WTC11 (cell line): ENCODE results near the gene MKLN1.

Experiments
- CTCF ChIP-seq: fragments of 200-600 bp; IDR thresholded peaks from 2 replicates; pipeline ENCODE4 v1.8.0; 2022; ENCODE audit warnings: antibody characterized with exemption
- FOXJ3 ChIP-seq: sonication (generic); formaldehyde crosslinking; IDR thresholded peaks from 2 replicates; pipeline ENCODE4 v1.9.0; 2021; ENCODE audit warnings: missing genetic modification reagents, mild to moderate bottlenecking, borderline replicate concordance
- HMGXB4 ChIP-seq: sonication (generic); formaldehyde crosslinking; IDR thresholded peaks from 2 replicates; pipeline ENCODE4 v1.8.1; 2023; ENCODE audit warnings: mild to moderate bottlenecking, moderate library complexity, missing genetic modification reagents
- IRF2 ChIP-seq: sonication (generic); formaldehyde crosslinking; IDR thresholded peaks from 2 replicates; pipeline ENCODE4 v1.8.0; 2022; ENCODE audit warnings: low read depth, missing genetic modification reagents, borderline replicate concordance
- JUN ChIP-seq: sonication (generic); formaldehyde crosslinking; IDR thresholded peaks from 2 replicates; pipeline ENCODE4 v1.8.0; 2023; ENCODE audit warnings: mild to moderate bottlenecking, missing genetic modification reagents
- MAX ChIP-seq: sonication (generic); formaldehyde crosslinking; IDR thresholded peaks from 2 replicates; pipeline ENCODE4 v1.8.0; 2022; ENCODE audit warnings: mild to moderate bottlenecking, missing genetic modification reagents
- MLX ChIP-seq: sonication (generic); formaldehyde crosslinking; IDR thresholded peaks from 2 replicates; pipeline ENCODE4 v1.8.1; 2023; ENCODE audit warnings: mild to moderate bottlenecking, missing genetic modification reagents, moderate library complexity
- NR1H2 ChIP-seq: sonication (generic); formaldehyde crosslinking; IDR thresholded peaks from 2 replicates; pipeline ENCODE4 v1.9.0; 2021; ENCODE audit warnings: mild to moderate bottlenecking, moderate library complexity, missing genetic modification reagents
- SMAD4 ChIP-seq: sonication (generic); formaldehyde crosslinking; IDR thresholded peaks from 2 replicates; pipeline ENCODE4 v1.8.0; 2022; ENCODE audit warnings: mild to moderate bottlenecking, missing genetic modification reagents
- TP53 ChIP-seq: sonication (generic); formaldehyde crosslinking; IDR thresholded peaks from 2 replicates; pipeline ENCODE4 v1.8.1; 2023; ENCODE audit warnings: mild to moderate bottlenecking, missing genetic modification reagents
- ZMAT4 ChIP-seq: fragments of 250-450 bp; sonication (Bioruptor Pico); IDR thresholded peaks from 2 replicates; pipeline ENCODE4 v1.9.0; 2021; ENCODE audit warnings: mild to moderate bottlenecking
- ZSCAN18 ChIP-seq: fragments of 250-450 bp; sonication (Bioruptor Pico); IDR thresholded peaks from 2 replicates; pipeline ENCODE4 v2.1.2; 2022; ENCODE audit warnings: mild to moderate bottlenecking, moderate library complexity

GRCh38 chr7:131294553-131294952 lies 33.1 kb upstream of the MKLN1 start:
- TF ChIP-seq CTCF = no peak
- no peak for TF ChIP-seq ZSCAN18 (CRISPR knock-in tag)
- TF ChIP-seq ZMAT4 (CRISPR knock-in tag) = no peak
- no peak for TF ChIP-seq NR1H2
- no peak for TF ChIP-seq FOXJ3
- no peak for TF ChIP-seq IRF2 (CRISPR knock-in tag)
- no peak for TF ChIP-seq HMGXB4 (CRISPR knock-in tag)
- no peak for TF ChIP-seq SMAD4 (CRISPR knock-in tag)
- no peak for TF ChIP-seq JUN
- TF ChIP-seq TP53 = no peak
- TF ChIP-seq MLX (CRISPR knock-in tag) = no peak
- no peak for TF ChIP-seq MAX (CRISPR knock-in tag)
